Measurements from ENCODE around the gene POU2AF1. TPM values are rescaled to one million over a fixed set of nuclear protein-coding genes. Genes with fewer than 3 reads are reported as not detected.

The POU2AF1 gene
- total and polyA plus RNA-seq, 4 donors = 2.0 to 6.9 (median 4.5) TPM

DNA sequence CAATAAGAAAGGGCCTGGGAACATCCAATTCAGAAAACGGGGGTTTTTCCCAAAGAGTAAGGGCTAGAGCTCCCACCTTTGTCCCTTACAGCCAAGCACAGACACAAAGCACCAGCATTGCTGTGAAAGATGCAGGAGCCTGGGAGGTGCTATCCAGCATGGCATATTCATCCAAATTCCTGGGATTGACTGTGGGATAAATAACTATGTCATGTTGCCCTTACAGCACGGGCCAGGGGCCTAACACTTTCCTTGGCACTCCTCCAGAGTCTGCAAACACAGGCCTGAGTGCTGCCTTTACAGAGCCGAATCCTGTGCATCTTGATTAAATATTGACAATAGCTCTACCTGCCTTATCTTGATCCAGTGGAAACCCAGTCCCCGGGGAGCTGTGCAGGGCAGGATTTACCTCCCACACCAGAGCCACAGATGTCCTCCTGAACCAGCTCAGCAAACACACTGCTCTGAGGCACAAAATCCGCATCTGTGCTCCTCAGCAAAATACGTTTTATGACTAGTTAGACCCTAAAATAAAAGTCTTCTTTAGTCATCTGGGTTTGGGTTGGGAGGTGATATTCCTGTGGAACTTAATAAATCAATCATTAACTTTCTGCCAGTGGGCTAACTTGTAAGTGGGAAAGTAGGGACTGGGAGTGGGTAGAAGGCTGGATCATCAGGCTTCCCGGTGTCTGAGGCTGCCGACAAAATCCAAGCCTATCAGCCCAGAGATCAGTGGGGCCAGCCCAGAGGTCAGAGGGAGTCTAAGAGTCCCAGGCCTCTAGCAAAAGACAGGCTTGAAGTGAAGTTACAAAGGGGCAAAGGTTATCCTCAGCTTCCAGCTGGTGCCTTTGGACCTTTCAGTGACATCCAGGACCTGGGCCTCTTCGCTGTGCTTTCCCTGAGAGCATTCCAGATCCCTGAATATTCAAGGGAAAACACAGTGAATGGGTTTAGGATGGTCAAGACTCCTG lies 44.3 kb downstream of the POU2AF1 start:
- TF ChIP-seq CTCF (IDR thresholded peaks at IDR 0.05; ENCODE audit: control extremely low read depth, extremely low read depth) = no peak
- Histone ChIP-seq H3K27me3 (ENCODE audit: control insufficient read depth in 3 of 3, insufficient read depth in 3 of 3, low read length in 2 of 3) (no peaks in the 10 kb centered on the region), H3K9me3 (ENCODE audit: control insufficient read depth in 4 of 4, insufficient read depth in 3 of 4, low read length in 3 of 4) (no peaks in the 10 kb centered on the region), H3K9ac (ENCODE audit: insufficient read depth in 1 of 2, low read length in 2 of 2) (no peak overlapping the region), H3K4me1 (ENCODE audit: control insufficient read depth in 5 of 5, insufficient read depth in 5 of 5, low read length in 5 of 5) (peaks cover 0 to 35% (median 21%) of the 10 kb centered on the region in 5 donors), H3K36me3 (ENCODE audit: control insufficient read depth in 4 of 4, insufficient read depth in 4 of 4, low read length in 4 of 4) (no peaks in the 10 kb centered on the region), H3K27ac (ENCODE audit: low read depth in 1 of 2, low read length in 1 of 2) (no peak overlapping the region), H3K4me3 (no peak overlapping the region)
- ATAC-seq (ENCODE audit: insufficient read depth, low FRiP score) = no peak
- DNase-seq = peak; percentile 81 to 91 (median 82)
- WGBS, 2 donors = 63 to 74% methylated on average over 9 of the region's 9 CpGs

DNA sequence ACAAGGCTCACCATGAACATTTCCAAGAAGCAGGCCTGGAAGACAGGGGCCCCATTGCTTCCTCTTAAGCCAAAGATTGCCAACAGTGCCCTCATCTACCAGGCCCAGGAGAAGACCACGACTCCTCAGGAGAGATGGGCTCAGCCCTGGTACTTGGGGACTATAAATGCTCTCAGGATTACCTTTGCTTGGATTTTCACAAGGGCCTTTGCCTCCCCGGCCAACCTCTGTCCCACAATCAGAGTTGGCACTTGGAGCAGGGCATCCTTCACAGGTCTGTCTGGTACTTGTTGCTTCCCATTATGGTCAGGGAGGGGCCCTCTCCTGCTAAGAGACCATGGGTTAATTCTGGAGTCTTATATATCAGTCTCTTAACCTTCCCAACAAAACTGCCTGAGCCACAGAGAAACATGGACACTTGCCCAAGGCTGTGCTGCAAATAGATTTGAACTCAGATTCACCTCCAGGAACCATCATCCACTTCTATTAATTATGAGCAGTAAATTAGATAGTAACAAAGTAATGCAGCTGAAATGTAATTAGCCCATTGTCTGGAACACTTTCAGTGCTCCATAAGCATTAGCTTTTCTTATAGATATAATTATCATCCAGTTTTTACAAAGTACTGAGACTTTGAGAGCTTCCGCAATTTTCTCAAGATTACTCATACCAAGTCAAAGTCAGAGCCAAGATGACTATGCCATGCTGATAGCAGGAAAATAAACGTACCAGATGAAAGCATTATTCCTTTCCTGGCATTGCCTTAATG lies 47.2 kb downstream of the POU2AF1 start:
- H3K27ac ChIP-seq (ENCODE audit: low read depth in 1 of 2, low read length in 1 of 2) = no peak overlapping the region
- WGBS, 2 donors = 82 to 85% methylated on average over 4 of the region's 4 CpGs
- no peak for TF ChIP-seq CTCF (IDR thresholded peaks at IDR 0.05; ENCODE audit: control extremely low read depth, extremely low read depth)
- ATAC-seq (ENCODE audit: insufficient read depth, low FRiP score) = no peak
- no peak overlapping the region for H3K9ac ChIP-seq (ENCODE audit: insufficient read depth in 1 of 2, low read length in 2 of 2)
- no peak for DNase-seq
- no peaks in the 10 kb centered on the region for H3K36me3 ChIP-seq (ENCODE audit: control insufficient read depth in 4 of 4, insufficient read depth in 4 of 4, low read length in 4 of 4)
- H3K9me3 ChIP-seq (ENCODE audit: control insufficient read depth in 4 of 4, insufficient read depth in 3 of 4, low read length in 3 of 4) = no peaks in the 10 kb centered on the region
- peaks cover 0 to 33% (median 21%) of the 10 kb centered on the region in 5 donors for H3K4me1 ChIP-seq (ENCODE audit: control insufficient read depth in 5 of 5, insufficient read depth in 5 of 5, low read length in 5 of 5)
- no peaks in the 10 kb centered on the region for H3K27me3 ChIP-seq (ENCODE audit: control insufficient read depth in 3 of 3, insufficient read depth in 3 of 3, low read length in 2 of 3)
- no peak overlapping the region for H3K4me3 ChIP-seq

- DNase-seq = no peak
- Histone ChIP-seq H3K27ac (ENCODE audit: low read depth in 1 of 2, low read length in 1 of 2) (no peak overlapping the region), H3K27me3 (ENCODE audit: control insufficient read depth in 3 of 3, insufficient read depth in 3 of 3, low read length in 2 of 3) (no peaks in the 10 kb centered on the region), H3K36me3 (ENCODE audit: control insufficient read depth in 4 of 4, insufficient read depth in 4 of 4, low read length in 4 of 4) (no peaks in the 10 kb centered on the region), H3K4me3 (no peak overlapping the region), H3K4me1 (ENCODE audit: control insufficient read depth in 5 of 5, insufficient read depth in 5 of 5, low read length in 5 of 5) (peaks cover 0 to 17% (median 9%) of the 10 kb centered on the region in 5 donors), H3K9ac (ENCODE audit: insufficient read depth in 1 of 2, low read length in 2 of 2) (no peak overlapping the region), H3K9me3 (ENCODE audit: control insufficient read depth in 4 of 4, insufficient read depth in 3 of 4, low read length in 3 of 4) (no peaks in the 10 kb centered on the region)
- WGBS, 2 donors = 93 to 95% methylated on average over 2 of the region's 2 CpGs
- TF ChIP-seq CTCF (IDR thresholded peaks at IDR 0.05; ENCODE audit: control extremely low read depth, extremely low read depth) = no peak
- no peak for ATAC-seq (ENCODE audit: insufficient read depth, low FRiP score)
Measured at GRCh38 chr11:111330234-111330893, 48.7 kb downstream of the POU2AF1 start.

All from lung (tissue), 12 donors.